GM21786 (cell line): ENCODE results near the gene OLIG1.

Experiments used
- ATAC-seq: cut with Tn5 transposase; IDR thresholded peaks from one replicate; pipeline ENCODE4 v1.9.1; 2021; ENCODE audit not compliant: unreplicated experiment

OLIG1 gene

DNA sequence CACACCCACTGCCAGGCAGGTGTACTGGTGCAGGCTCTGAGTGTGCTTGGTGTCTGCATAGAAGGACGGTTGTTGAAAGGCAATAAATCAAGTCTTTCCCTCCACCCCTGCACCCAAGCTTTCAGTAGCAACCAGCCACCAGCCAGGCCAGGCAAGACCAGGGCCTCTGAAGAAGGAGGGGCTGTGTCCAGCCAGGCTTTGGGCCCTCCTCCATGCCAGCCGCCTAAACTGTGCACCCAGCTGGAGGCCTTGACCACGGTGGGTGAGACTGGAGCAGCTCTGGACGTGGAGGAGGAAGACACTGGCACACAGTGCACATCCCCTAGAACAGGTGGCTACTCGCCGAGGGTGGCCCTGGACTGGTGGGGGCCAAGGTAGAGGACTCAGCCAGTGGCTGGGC, 39.3 kb upstream of the OLIG1 start:
- ATAC-seq, result no peak

DNA sequence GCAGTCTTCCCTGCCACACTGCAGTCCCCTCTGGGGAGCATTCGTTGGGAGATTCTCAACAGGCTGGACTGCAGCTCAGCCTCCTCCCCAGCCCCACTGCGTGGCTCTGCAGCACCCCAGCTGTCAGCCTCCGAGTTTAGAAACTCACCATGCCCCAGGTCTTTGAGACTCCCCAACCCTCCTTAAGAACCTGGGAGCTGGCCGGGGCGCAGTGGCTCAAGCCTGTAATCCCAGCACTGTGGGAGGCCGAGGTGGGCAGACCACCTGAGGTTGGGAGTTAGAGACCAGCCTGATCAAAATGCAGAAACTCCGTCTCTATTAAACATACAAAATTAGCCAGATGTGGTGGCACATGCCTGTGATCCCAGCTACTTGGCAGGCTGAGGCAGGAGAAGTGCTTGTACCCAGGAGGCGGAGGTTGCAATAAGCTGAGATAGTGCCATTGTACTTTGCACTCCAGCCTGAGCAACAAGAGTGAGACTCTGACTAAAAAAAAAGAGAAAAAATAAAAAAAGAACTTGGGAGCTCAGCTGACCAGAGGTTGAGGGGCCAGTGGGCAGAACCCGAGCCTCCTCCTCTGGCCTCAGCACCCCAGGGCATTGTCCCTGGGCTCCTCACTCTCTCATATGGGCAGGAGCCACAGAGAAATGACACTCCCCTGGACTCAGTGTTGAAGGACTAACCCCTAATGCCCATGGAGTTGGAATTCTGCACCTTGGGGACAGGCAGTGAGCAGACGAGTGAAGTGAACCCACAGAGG, 38.6 kb upstream of the OLIG1 start:
- no peak for ATAC-seq

DNA sequence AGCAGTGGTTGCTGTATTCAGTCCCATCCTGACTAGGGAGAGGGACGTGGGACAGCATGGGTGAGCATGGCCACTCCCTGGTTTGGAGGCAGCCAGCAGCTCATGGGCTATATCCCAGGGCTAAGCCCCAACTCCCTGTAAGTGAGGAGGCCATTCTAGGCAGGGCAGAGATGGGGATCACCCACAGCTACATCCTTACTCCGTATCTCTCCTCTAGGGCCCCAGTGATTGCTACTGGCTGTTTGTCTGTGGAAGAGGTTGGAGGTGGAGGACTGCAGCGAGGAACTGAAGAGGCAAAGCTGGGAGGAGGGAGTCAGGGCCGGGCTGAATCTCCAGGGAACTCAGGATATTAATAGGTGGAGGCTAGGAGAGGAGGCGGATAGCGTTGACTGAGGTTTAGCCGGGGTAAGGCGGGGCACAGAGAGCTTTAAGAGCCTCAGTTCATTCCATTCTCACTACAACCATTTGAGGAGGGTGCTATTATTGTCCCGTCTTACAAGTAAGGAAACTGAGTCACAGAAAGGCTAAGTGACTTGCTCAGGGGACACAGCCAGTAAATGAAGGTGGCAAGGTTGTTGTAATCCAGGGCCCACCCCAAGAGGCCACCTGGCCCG, 37.4 kb upstream of the OLIG1 start:
- ATAC-seq, result no peak

DNA sequence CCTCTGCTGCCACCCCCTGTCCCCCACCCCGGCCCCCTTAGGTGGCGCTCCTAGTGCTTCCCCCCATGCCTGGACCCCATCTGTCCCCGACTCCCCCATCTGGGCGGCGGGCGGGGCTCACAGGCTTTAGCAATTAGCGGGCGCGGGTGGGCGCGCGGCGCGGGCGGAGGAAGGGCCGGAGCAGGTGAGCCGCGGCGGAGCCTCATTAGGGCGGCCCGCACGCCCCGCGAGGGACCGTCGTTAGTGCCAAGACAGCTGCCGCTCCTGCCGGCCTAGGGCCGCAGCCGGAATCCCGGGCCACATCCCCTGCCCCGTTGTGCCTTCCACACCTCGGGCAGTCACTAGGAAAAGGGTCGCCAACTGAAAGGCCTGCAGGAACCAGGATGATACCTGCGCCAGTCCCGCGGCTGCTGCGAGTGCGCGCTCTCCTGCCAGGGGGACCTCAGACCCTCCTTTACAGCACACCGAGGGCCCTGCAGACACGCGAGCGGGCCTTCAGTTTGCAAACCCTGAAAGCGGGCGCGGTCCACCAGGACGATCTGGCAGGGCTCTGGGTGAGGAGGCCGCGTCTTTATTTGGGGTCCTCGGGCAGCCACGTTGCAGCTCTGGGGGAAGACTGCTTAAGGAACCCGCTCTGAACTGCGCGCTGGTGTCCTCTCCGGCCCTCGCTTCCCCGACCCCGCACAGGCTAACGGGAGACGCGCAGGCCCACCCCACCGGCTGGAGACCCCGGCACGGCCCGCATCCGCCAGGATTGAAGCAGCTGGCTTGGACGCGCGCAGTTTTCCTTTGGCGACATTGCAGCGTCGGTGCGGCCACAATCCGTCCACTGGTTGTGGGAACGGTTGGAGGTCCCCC, 36.6 kb upstream of the OLIG1 start:
- ATAC-seq, result no peak

DNA sequence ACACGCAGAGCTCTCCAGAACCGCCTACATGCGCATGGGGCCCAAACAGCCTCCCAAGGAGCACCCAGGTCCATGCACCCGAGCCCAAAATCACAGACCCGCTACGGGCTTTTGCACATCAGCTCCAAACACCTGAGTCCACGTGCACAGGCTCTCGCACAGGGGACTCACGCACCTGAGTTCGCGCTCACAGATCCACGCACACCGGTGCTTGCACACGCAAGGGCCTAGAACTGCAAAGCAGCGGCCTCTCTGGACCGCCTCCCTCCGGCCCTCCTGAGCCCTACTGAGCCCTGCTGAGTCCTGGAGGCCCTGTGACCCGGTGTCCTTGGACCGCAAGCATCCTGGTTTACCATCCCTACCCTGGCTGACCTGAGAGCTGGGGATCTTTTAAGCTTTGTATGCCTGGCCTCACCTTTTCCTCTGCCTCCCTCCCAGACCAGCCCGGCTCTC, 36.0 kb upstream of the OLIG1 start:
- ATAC-seq, result no peak

- ATAC-seq, result no peak
Observed at GRCh38 chr21:33035147-33035546, 34.8 kb upstream of the OLIG1 start.

- ATAC-seq, result no peak
Observed at GRCh38 chr21:33036430-33037162, 33.3 kb upstream of the OLIG1 start.

DNA sequence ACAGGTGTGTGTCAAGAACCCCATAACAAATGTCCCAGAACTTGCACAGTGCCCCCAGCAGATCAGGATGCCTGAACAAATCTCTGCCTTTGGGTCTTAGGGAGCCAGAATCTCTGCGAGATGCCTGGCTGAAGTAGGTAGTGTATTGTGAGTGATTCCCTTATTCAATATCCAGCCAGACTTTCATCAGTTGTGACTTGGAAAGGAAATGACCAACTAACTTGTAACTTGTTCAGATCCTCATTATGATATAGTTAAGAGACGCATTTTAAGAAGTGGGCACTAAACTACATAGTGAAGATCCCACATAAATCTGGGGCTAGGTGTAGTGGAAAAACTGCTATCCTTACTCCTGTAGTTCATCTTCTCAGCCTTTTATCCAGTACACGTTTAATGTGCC, 32.4 kb upstream of the OLIG1 start:
- ATAC-seq, result no peak

GRCh38 chr21:33039536-33039935, 30.4 kb upstream of the OLIG1 start:
- no peak for ATAC-seq

- no peak for ATAC-seq
Observed at GRCh38 chr21:33040215-33040614, 29.7 kb upstream of the OLIG1 start.

GRCh38 chr21:33041981-33042380, 28.0 kb upstream of the OLIG1 start:
- ATAC-seq, result no peak

- ATAC-seq, result no peak
Observed at GRCh38 chr21:33042812-33043211, 27.1 kb upstream of the OLIG1 start.

- no peak for ATAC-seq
Observed at GRCh38 chr21:33046455-33046854, 23.5 kb upstream of the OLIG1 start.

DNA sequence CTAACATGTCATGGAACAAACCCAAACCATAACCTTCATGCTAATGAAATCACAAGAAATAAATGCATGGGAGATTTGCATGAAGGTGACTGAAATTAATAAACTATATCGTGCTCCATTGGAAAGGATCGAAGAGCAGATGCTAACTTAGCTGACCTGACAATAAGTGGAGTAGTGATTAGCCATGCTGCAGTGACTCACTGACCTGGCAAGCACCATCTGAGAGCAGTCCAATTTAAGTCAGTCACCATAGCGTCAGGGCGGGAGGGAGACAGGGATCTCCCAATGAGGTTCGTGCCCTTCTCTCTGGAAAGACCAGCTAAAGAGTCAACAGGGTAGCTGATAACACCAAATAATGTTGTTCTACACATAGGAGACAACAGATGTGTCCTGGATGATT, 22.7 kb upstream of the OLIG1 start:
- ATAC-seq, result no peak

GRCh38 chr21:33051925-33052324, 18.0 kb upstream of the OLIG1 start:
- ATAC-seq, result no peak

GRCh38 chr21:33053951-33054350, 16.0 kb upstream of the OLIG1 start:
- ATAC-seq, result no peak

GRCh38 chr21:33055991-33056390, 13.9 kb upstream of the OLIG1 start:
- ATAC-seq, result no peak

GRCh38 chr21:33057385-33057940, 12.5 kb upstream of the OLIG1 start:
- no peak for ATAC-seq

- ATAC-seq, result no peak
Observed at GRCh38 chr21:33058527-33058926, 11.4 kb upstream of the OLIG1 start.

- no peak for ATAC-seq
Observed at GRCh38 chr21:33058957-33059356, 11.0 kb upstream of the OLIG1 start.

DNA sequence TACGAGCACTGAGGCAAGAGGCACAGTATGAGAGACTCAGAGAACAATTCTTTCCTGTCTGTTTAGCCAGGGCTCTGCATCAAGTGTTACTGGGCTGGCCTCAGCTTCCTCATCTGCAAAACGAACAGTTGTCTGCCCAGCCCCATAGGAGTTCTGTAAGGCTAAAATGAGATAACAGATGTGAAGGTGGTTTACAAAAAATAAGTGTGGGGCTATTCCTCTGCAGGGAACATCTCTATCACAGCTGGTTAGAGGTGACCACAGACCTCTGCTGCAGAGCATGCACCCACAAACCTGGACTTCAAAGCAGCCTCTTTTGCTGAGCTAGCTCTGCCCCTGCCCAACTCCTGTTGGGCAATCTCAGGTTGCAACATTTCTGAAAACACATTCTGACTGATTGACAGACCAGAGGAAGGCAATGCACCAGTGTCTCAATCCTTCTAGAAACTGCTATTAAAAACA, 10.5 kb upstream of the OLIG1 start:
- no peak for ATAC-seq
